NB4 (cell line): Measurements from ENCODE around the gene MEA1.

Source experiments
- DNase-seq: peaks from one replicate; pipeline ENCODE4 v3.0.0; 2010; ENCODE audit warnings: low read depth
- H3K4me3 ChIP-seq: one replicate; pipeline ENCODE4 v1.5.1; 2011; ENCODE audit warnings: mild to moderate bottlenecking, low read depth, low read length, moderate library complexity
- CTCF ChIP-seq: IDR thresholded peaks from one replicate; pipeline ENCODE4 v1.5.1; 2012; ENCODE audit warnings: low read depth, low read length
- MAX ChIP-seq: IDR thresholded peaks from 2 replicates; pipeline ENCODE4 v1.6.1; 2011; ENCODE audit warnings: low read depth, low read length
- MYC ChIP-seq: IDR thresholded peaks from 2 replicates; pipeline ENCODE4 v1.6.1; 2011; ENCODE audit warnings: low read depth, low read length
- POLR2A ChIP-seq: IDR thresholded peaks from 2 replicates; pipeline ENCODE4 v1.6.1; 2011; ENCODE audit warnings: mild to moderate bottlenecking; ENCODE audit not compliant: insufficient read length; ENCODE audit errors: extremely low read depth

The MEA1 gene

GRCh38 chr6:42963179-42963854 lies 50.4 kb downstream of the MEA1 start:
- no peak for TF ChIP-seq MAX
- TF ChIP-seq MYC = no peak
- no peak for TF ChIP-seq POLR2A
- TF ChIP-seq CTCF = no peak
- DNase-seq = no peak
- H3K4me3 ChIP-seq = no peak overlapping the region

- TF ChIP-seq MYC (no peak), POLR2A (no peak), CTCF (no peak), MAX (no peak)
- no peak for DNase-seq
- H3K4me3 ChIP-seq = no peak overlapping the region
Observed at GRCh38 chr6:42962502-42963178, 51.1 kb downstream of the MEA1 start.

GRCh38 chr6:42962096-42962495 lies 51.6 kb downstream of the MEA1 start:
- no peak overlapping the region for H3K4me3 ChIP-seq
- no peak for TF ChIP-seq MYC
- no peak for TF ChIP-seq CTCF
- TF ChIP-seq POLR2A = no peak
- TF ChIP-seq MAX = no peak
- DNase-seq = no peak
